Calu3 (cell line): ENCODE measurements around the gene SH3BP5. TPM values are rescaled to one million over a fixed set of nuclear protein-coding genes. Genes with fewer than 3 reads are reported as not detected.
A peak's percentile ranks its signal among the peaks of the same experiment; 100 is the strongest.

ENCODE experiments used
- BruUV-seq: library from RNA; stranded (reverse); fragments of 400-500 nt; replicated peaks from 2 replicates; lab custom pipeline; 2021; lab: Mats Ljungman, UMichigan
- CTCF ChIA-PET: fragments of 300-600 bp; sonication (Branson Sonifier 250); formaldehyde crosslinking; loops from one replicate; lab custom pipeline; 2022; ENCODE audit warnings: antibody characterized with exemption; lab: Charles Lee
- DNase-seq: peaks from one replicate; pipeline ENCODE4 v3.0.0; 2022
- H3K27ac Mint-ChIP-seq: one replicate; pipeline ENCODE4 v1.8.0; 2022; ENCODE audit warnings: mixed read lengths; ENCODE audit not compliant: unreplicated experiment
- H3K27me3 Mint-ChIP-seq: one replicate; pipeline ENCODE4 v1.8.0; 2022; ENCODE audit warnings: mixed read lengths; ENCODE audit not compliant: unreplicated experiment
- H3K36me3 Mint-ChIP-seq: one replicate; pipeline ENCODE4 v1.8.0; 2022; ENCODE audit warnings: mild to moderate bottlenecking, moderate library complexity, mixed read lengths; ENCODE audit not compliant: insufficient read depth, unreplicated experiment
- H3K4me1 Mint-ChIP-seq: one replicate; pipeline ENCODE4 v1.8.0; 2022; ENCODE audit warnings: mild to moderate bottlenecking, low read depth, mixed read lengths; ENCODE audit not compliant: unreplicated experiment
- H3K4me3 Mint-ChIP-seq: one replicate; pipeline ENCODE4 v1.8.0; 2022; ENCODE audit warnings: mild to moderate bottlenecking, low read depth, moderate library complexity, mixed read lengths; ENCODE audit not compliant: unreplicated experiment
- H3K9me3 Mint-ChIP-seq: one replicate; pipeline ENCODE4 v1.8.0; 2022; ENCODE audit warnings: low read depth, mixed read lengths; ENCODE audit not compliant: unreplicated experiment
- intact Hi-C: fragments of 100-400 bp; cut with micrococcal nuclease; formaldehyde crosslinking; loops from one replicate; pipeline ENCODE4 v1.10.0; 2022; ENCODE audit not compliant: unreplicated experiment
- total RNA-seq: library from RNA; stranded (reverse); gene quantifications from 2 replicates; pipeline ENCODE4 v1.2.3, GENCODE V29; 2022
- TF ChIP-seq, protein P1 (sequence below): fragments of 200-600 bp; IDR thresholded peaks from one replicate; pipeline ENCODE4 v1.8.0; 2022; ENCODE audit warnings: antibody characterized with exemption; ENCODE audit not compliant: unreplicated experiment

SH3BP5 gene
- total RNA-seq, 1 experiment from 2014 or later, result 4.0 TPM

DNA sequence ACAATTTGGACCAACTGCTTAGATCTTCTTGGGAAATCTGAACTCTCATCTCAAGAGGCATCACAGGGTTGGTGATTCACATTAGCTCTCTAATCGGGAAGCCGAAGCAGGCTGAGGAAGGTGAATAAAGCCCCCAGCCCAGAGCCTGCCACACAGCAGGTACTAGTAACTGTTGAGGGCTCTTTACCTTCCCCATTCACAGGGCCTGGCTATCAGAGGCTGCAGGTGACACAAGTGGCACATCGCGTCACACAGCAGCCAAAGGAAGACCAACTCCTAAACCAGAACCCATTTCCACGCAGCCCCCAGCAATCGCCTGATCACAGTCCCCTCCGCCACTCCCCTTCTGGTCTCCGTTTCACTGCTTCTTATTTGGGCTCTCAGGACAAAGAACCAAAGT, 29.2 kb downstream of the SH3BP5 start:
- CTCF ChIA-PET, result no interaction called here
- H3K36me3 Mint-ChIP-seq, result no peaks in the 10 kb centered on the region
- no peak overlapping the region for H3K27ac Mint-ChIP-seq
- H3K9me3 Mint-ChIP-seq, result no peaks in the 10 kb centered on the region
- intact Hi-C loops, result no loop called here
- H3K27me3 Mint-ChIP-seq, result no peaks in the 10 kb centered on the region
- TF ChIP-seq, protein P1, sequence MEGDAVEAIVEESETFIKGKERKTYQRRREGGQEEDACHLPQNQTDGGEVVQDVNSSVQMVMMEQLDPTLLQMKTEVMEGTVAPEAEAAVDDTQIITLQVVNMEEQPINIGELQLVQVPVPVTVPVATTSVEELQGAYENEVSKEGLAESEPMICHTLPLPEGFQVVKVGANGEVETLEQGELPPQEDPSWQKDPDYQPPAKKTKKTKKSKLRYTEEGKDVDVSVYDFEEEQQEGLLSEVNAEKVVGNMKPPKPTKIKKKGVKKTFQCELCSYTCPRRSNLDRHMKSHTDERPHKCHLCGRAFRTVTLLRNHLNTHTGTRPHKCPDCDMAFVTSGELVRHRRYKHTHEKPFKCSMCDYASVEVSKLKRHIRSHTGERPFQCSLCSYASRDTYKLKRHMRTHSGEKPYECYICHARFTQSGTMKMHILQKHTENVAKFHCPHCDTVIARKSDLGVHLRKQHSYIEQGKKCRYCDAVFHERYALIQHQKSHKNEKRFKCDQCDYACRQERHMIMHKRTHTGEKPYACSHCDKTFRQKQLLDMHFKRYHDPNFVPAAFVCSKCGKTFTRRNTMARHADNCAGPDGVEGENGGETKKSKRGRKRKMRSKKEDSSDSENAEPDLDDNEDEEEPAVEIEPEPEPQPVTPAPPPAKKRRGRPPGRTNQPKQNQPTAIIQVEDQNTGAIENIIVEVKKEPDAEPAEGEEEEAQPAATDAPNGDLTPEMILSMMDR, result no peak
- H3K4me1 Mint-ChIP-seq, result peaks cover 8% of the 10 kb centered on the region
- DNase-seq, result no peak
- BruUV-seq, result no TSS peak
- no peak overlapping the region for H3K4me3 Mint-ChIP-seq

DNA sequence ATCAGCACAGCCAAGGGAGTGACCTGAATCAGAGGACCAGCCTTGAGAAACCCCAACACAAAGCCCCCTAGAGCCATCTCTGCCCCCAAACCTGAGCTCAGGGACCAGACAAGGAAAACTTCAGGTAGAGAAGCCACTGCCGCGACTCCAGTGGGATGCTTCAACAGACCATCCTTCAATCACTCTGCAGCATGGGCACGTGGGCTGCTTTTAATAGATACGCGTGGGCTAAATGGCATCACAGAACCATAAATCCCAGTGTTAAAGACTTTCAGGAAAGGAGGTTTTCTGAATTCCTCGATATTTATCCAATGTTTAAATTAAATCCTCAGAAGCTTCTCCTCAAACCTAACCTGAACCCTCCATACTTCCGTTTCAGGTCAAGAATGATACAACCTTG, 30.6 kb downstream of the SH3BP5 start:
- CTCF ChIA-PET, result no interaction called here
- H3K27ac Mint-ChIP-seq, result no peak overlapping the region
- peaks cover 8% of the 10 kb centered on the region for H3K4me1 Mint-ChIP-seq
- H3K36me3 Mint-ChIP-seq, result no peaks in the 10 kb centered on the region
- H3K9me3 Mint-ChIP-seq, result no peaks in the 10 kb centered on the region
- no peak for DNase-seq
- H3K4me3 Mint-ChIP-seq, result no peak overlapping the region
- no TSS peak for BruUV-seq
- TF ChIP-seq, protein P1, result no peak
- intact Hi-C loops, result no loop called here
- H3K27me3 Mint-ChIP-seq, result no peaks in the 10 kb centered on the region

DNA sequence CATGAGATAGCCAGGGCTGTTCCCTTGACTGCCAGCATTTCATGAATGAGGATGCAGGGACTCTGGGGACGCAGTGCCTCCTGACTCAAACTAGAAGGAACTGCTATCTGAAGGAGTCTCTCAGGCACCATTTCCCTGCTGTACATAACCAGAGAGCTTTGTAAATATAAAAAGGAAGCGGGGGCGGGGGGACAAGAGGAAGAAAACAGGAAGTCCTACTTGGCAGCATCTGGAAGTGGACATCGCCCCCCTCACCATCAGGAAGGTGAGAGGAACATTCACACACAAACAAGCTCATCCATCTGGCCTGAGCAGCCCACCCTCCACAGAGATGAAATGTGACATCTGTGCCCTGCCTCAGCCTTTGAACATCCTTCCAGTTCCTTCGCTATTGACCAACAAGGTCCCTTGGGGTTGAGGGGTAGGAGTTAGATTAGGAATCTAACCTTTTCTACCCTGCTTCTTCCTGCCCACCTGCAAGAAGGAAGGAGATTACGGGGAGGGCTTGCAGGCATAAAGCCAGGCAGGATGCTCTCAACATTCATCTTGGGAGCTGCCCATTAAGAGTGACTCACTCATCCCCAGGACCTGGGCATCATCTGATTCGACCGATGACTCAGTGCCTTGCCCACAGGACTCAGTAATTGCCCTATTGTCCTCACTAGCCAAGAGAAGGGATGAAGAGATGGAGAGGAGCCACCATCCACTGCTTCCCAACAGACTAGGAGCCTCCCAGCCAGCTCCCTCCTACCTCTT, 31.9 kb downstream of the SH3BP5 start:
- Mint-ChIP-seq H3K9me3 (no peaks in the 10 kb centered on the region), H3K27ac (no peak overlapping the region), H3K4me3 (no peak overlapping the region), H3K36me3 (no peaks in the 10 kb centered on the region), H3K4me1 (peaks cover 5% of the 10 kb centered on the region), H3K27me3 (no peaks in the 10 kb centered on the region)
- intact Hi-C loops, result no loop called here
- TF ChIP-seq, protein P1, result no peak
- CTCF ChIA-PET, result interaction anchor here (0.8 kb wide), 1 partner anchor 40 kb away, joined by 3 read pairs; no protein-coding TSS in a partner anchor
- DNase-seq, result peak; percentile 22
- no TSS peak for BruUV-seq

- no peak overlapping the region for H3K4me3 Mint-ChIP-seq
- no peaks in the 10 kb centered on the region for H3K9me3 Mint-ChIP-seq
- H3K4me1 Mint-ChIP-seq, result no peaks in the 10 kb centered on the region
- TF ChIP-seq, protein P1, result no peak
- no peak for DNase-seq
- BruUV-seq, result no TSS peak
- intact Hi-C loops, result no loop called here
- no peaks in the 10 kb centered on the region for H3K27me3 Mint-ChIP-seq
- no peaks in the 10 kb centered on the region for H3K36me3 Mint-ChIP-seq
- CTCF ChIA-PET, result interaction anchor here (0.7 kb wide), 1 partner anchor 32 kb away, joined by 7 read pairs; no protein-coding TSS in a partner anchor
- H3K27ac Mint-ChIP-seq, result no peak overlapping the region
Measured at GRCh38 chr3:15299036-15299435, 33.4 kb downstream of the SH3BP5 start.
